ENCODE data around the gene SUSD2. TPM values are rescaled to one million over a fixed set of nuclear protein-coding genes. Genes with fewer than 3 reads are reported as not detected.
A peak's percentile ranks its signal among the peaks of the same experiment; 100 is the strongest.

The SUSD2 gene
- total RNA-seq, 2 donors from 2014 or later = 0.55 to 0.60 TPM

- H3K4me3 Mint-ChIP-seq = peak overlapping the region in 1 of 2 donors; percentile 0
- H3K9me3 Mint-ChIP-seq = no peaks in the 10 kb centered on the region
- no peak for ATAC-seq (replicated peaks in 1 of 2)
- H3K4me1 Mint-ChIP-seq (ENCODE audit: low read depth) = peaks cover 52% of the 10 kb centered on the region
- H3K27me3 Mint-ChIP-seq (ENCODE audit: low read depth) = no peaks in the 10 kb centered on the region
- peak overlapping the region; percentile 81 for H3K27ac Mint-ChIP-seq
- no peak for DNase-seq
- peaks cover 0 to 2% of the 10 kb centered on the region in 2 donors for H3K36me3 Mint-ChIP-seq (ENCODE audit: insufficient read depth in 2 of 2)
Observed at GRCh38 chr22:24145446-24146193, 35.7 kb upstream of the SUSD2 start.

- no peak overlapping the region for H3K4me3 Mint-ChIP-seq
- H3K27me3 Mint-ChIP-seq (ENCODE audit: low read depth) = no peaks in the 10 kb centered on the region
- peaks cover 0 to 2% of the 10 kb centered on the region in 2 donors for H3K36me3 Mint-ChIP-seq (ENCODE audit: insufficient read depth in 2 of 2)
- ATAC-seq (replicated peaks in 1 of 2) (no peak), DNase-seq (no peak)
- H3K4me1 Mint-ChIP-seq (ENCODE audit: low read depth) = peaks cover 46% of the 10 kb centered on the region
- H3K27ac Mint-ChIP-seq = peak overlapping the region; percentile 81
- H3K9me3 Mint-ChIP-seq = no peaks in the 10 kb centered on the region
Observed at GRCh38 chr22:24146194-24146616, 35.1 kb upstream of the SUSD2 start.

GRCh38 chr22:24146791-24147353 is 34.4 kb upstream of the SUSD2 start:
- Mint-ChIP-seq H3K36me3 (ENCODE audit: insufficient read depth in 2 of 2) (peaks cover 0 to 2% of the 10 kb centered on the region in 2 donors), H3K4me3 (no peak overlapping the region), H3K27ac (no peak overlapping the region), H3K27me3 (ENCODE audit: low read depth) (no peaks in the 10 kb centered on the region), H3K9me3 (no peaks in the 10 kb centered on the region), H3K4me1 (ENCODE audit: low read depth) (peaks cover 40% of the 10 kb centered on the region)
- DNase-seq (no peak), ATAC-seq (replicated peaks in 1 of 2) (no peak)

- DNase-seq = no peak
- H3K27ac Mint-ChIP-seq = peak overlapping the region; percentile 67
- H3K4me1 Mint-ChIP-seq (ENCODE audit: low read depth) = peaks cover 40% of the 10 kb centered on the region
- ATAC-seq (replicated peaks in 1 of 2) = no peak
- peaks cover 0 to 2% of the 10 kb centered on the region in 2 donors for H3K36me3 Mint-ChIP-seq (ENCODE audit: insufficient read depth in 2 of 2)
- no peak overlapping the region for H3K4me3 Mint-ChIP-seq
- H3K27me3 Mint-ChIP-seq (ENCODE audit: low read depth) = no peaks in the 10 kb centered on the region
- H3K9me3 Mint-ChIP-seq = no peaks in the 10 kb centered on the region
Observed at GRCh38 chr22:24147666-24148065, 33.6 kb upstream of the SUSD2 start.

GRCh38 chr22:24148266-24149197 is 32.8 kb upstream of the SUSD2 start:
- H3K36me3 Mint-ChIP-seq (ENCODE audit: insufficient read depth in 2 of 2) = peaks cover 0 to 2% of the 10 kb centered on the region in 2 donors
- ATAC-seq (replicated peaks in 1 of 2) (no peak), DNase-seq (no peak)
- H3K27me3 Mint-ChIP-seq (ENCODE audit: low read depth) = no peaks in the 10 kb centered on the region
- peaks cover 44% of the 10 kb centered on the region for H3K4me1 Mint-ChIP-seq (ENCODE audit: low read depth)
- H3K4me3 Mint-ChIP-seq = no peak overlapping the region
- H3K9me3 Mint-ChIP-seq = no peaks in the 10 kb centered on the region
- no peak overlapping the region for H3K27ac Mint-ChIP-seq

GRCh38 chr22:24149198-24149590 is 32.1 kb upstream of the SUSD2 start:
- Mint-ChIP-seq H3K4me3 (no peak overlapping the region), H3K4me1 (ENCODE audit: low read depth) (peaks cover 51% of the 10 kb centered on the region), H3K27me3 (ENCODE audit: low read depth) (no peaks in the 10 kb centered on the region), H3K27ac (no peak overlapping the region), H3K36me3 (ENCODE audit: insufficient read depth in 2 of 2) (peaks cover 0 to 2% of the 10 kb centered on the region in 2 donors), H3K9me3 (no peaks in the 10 kb centered on the region)
- no peak for ATAC-seq (replicated peaks in 1 of 2)
- no peak for DNase-seq

GRCh38 chr22:24153353-24153752 is 27.9 kb upstream of the SUSD2 start:
- ATAC-seq (replicated peaks in 1 of 2) (no peak), DNase-seq (peak in 1 of 2 donors; percentile 36)
- Mint-ChIP-seq H3K27me3 (ENCODE audit: low read depth) (no peaks in the 10 kb centered on the region), H3K4me3 (peak overlapping the region in 1 of 2 donors; percentile 38), H3K9me3 (no peaks in the 10 kb centered on the region), H3K4me1 (ENCODE audit: low read depth) (peaks cover 55% of the 10 kb centered on the region), H3K27ac (peak overlapping the region; percentile 76), H3K36me3 (ENCODE audit: insufficient read depth in 2 of 2) (no peaks in the 10 kb centered on the region)

- H3K9me3 Mint-ChIP-seq = no peaks in the 10 kb centered on the region
- H3K4me3 Mint-ChIP-seq = peak overlapping the region in 1 of 2 donors; percentile 38
- H3K27ac Mint-ChIP-seq = peak overlapping the region; percentile 82
- no peaks in the 10 kb centered on the region for H3K27me3 Mint-ChIP-seq (ENCODE audit: low read depth)
- H3K4me1 Mint-ChIP-seq (ENCODE audit: low read depth) = peaks cover 60% of the 10 kb centered on the region
- DNase-seq (no peak), ATAC-seq (replicated peaks in 1 of 2) (no peak)
- no peaks in the 10 kb centered on the region for H3K36me3 Mint-ChIP-seq (ENCODE audit: insufficient read depth in 2 of 2)
Observed at GRCh38 chr22:24153959-24154358, 27.3 kb upstream of the SUSD2 start.

- DNase-seq (no peak), ATAC-seq (replicated peaks in 1 of 2) (no peak)
- H3K27me3 Mint-ChIP-seq (ENCODE audit: low read depth) = no peaks in the 10 kb centered on the region
- peak overlapping the region; percentile 25 to 38 for H3K4me3 Mint-ChIP-seq
- H3K36me3 Mint-ChIP-seq (ENCODE audit: insufficient read depth in 2 of 2) = no peaks in the 10 kb centered on the region
- no peak overlapping the region for H3K27ac Mint-ChIP-seq
- H3K9me3 Mint-ChIP-seq = no peaks in the 10 kb centered on the region
- H3K4me1 Mint-ChIP-seq (ENCODE audit: low read depth) = peaks cover 60% of the 10 kb centered on the region
Observed at GRCh38 chr22:24154826-24155225, 26.5 kb upstream of the SUSD2 start.

GRCh38 chr22:24155627-24156140 is 25.6 kb upstream of the SUSD2 start:
- Mint-ChIP-seq H3K9me3 (no peaks in the 10 kb centered on the region), H3K27ac (no peak overlapping the region), H3K27me3 (ENCODE audit: low read depth) (no peaks in the 10 kb centered on the region), H3K36me3 (ENCODE audit: insufficient read depth in 2 of 2) (no peaks in the 10 kb centered on the region), H3K4me1 (ENCODE audit: low read depth) (peaks cover 60% of the 10 kb centered on the region), H3K4me3 (peak overlapping the region; percentile 63 to 92)
- DNase-seq (peak; percentile 54 to 55), ATAC-seq (replicated peaks in 1 of 2) (peak; percentile 54 to 60)

- Mint-ChIP-seq H3K9me3 (no peaks in the 10 kb centered on the region), H3K36me3 (ENCODE audit: insufficient read depth in 2 of 2) (no peaks in the 10 kb centered on the region), H3K27ac (peak overlapping the region; percentile 51), H3K4me3 (peak overlapping the region; percentile 91 to 92), H3K4me1 (ENCODE audit: low read depth) (peaks cover 63% of the 10 kb centered on the region), H3K27me3 (ENCODE audit: low read depth) (no peaks in the 10 kb centered on the region)
- ATAC-seq (replicated peaks in 1 of 2) = peak; percentile 72 to 75
- DNase-seq = peak; percentile 74 to 75
Observed at GRCh38 chr22:24156141-24156912, 25.0 kb upstream of the SUSD2 start.

Data from activated T-cell treated with anti-CD3 and anti-CD28 coated beads, Interleukin-2, amount 50 U/mL, for 72 hours (primary cell).